Astrocyte (in vitro differentiated cells and primary cell): ENCODE data around the gene LRRC3.

ENCODE experiments used
- CTCF ChIP-seq: IDR thresholded peaks from 2 replicates; pipeline ENCODE4 v1.5.1; 2011; ENCODE audit warnings: low read depth, mild to moderate bottlenecking, inconsistent platforms, low read length, moderate library complexity; ENCODE audit not compliant: insufficient read depth
- EZH2 ChIP-seq: IDR thresholded peaks from 2 replicates; pipeline ENCODE4 v1.6.1; 2012; ENCODE audit warnings: mild to moderate bottlenecking, low read length, inconsistent platforms; ENCODE audit not compliant: insufficient read depth

- TF ChIP-seq CTCF (no peak), EZH2 (no peak)
Observed at GRCh38 chr21:44490816-44491215, 35.5 kb downstream of the LRRC3 start.
